ENCODE data around the gene COX8C. TPM values are rescaled to one million over a fixed set of nuclear protein-coding genes. Genes with fewer than 3 reads are reported as not detected.

Gene COX8C
- total RNA-seq, result not detected

- intact Hi-C loops (cut with DNase I), result no loop called here
- 89 to 96% methylated on average over 23 to 60 of the region's 60 CpGs for WGBS, 2 donors
- no peaks in the 10 kb centered on the region for H3K9me3 ChIP-seq
- H3K4me3 ChIP-seq, result no peak within 1 kb of the TSS
- no peak within 1 kb of the TSS for H3K27ac ChIP-seq
- ATAC-seq (no peak), DNase-seq (no peak)
- H3K36me3 ChIP-seq (replicated peaks in 1 of 2; ENCODE audit: insufficient read depth in 1 of 2, low read depth in 2 of 2), result no peaks in the 10 kb centered on the region
- no peaks in the 10 kb centered on the region for H3K27me3 ChIP-seq
- H3K4me1 ChIP-seq, result no peaks in the 10 kb centered on the region
- no peak for TF ChIP-seq POLR2A (IDR thresholded peaks at IDR 0.05)
- no peak for TF ChIP-seq CTCF (IDR thresholded peaks at IDR 0.05)
Measured at GRCh38 chr14:93346926-93347721, at the start of gene COX8C. Gene COX8C, plus strand, starts transcription at chr14:93347182. Its CDS starts 87 bp downstream, at chr14:93347269.

- WGBS, 2 donors, result 88 to 95% methylated on average over 3 of the region's 3 CpGs
- no peak for TF ChIP-seq CTCF (IDR thresholded peaks at IDR 0.05)
- no peak for ATAC-seq
Measured at GRCh38 chr14:93299416-93299815, 47.6 kb upstream of the COX8C start.

GRCh38 chr14:93299866-93300265 is 47.1 kb upstream of the COX8C start:
- 71 to 85% methylated on average over 6 of the region's 6 CpGs for WGBS, 2 donors
- Histone ChIP-seq H3K36me3 (replicated peaks in 1 of 2; ENCODE audit: insufficient read depth in 1 of 2, low read depth in 2 of 2) (no peaks in the 10 kb centered on the region), H3K9me3 (no peaks in the 10 kb centered on the region), H3K27me3 (no peaks in the 10 kb centered on the region), H3K27ac (no peak overlapping the region), H3K4me3 (no peak overlapping the region), H3K4me1 (peaks cover 13% of the 10 kb centered on the region)
- ATAC-seq (no peak), DNase-seq (no peak)
- intact Hi-C loops (cut with DNase I), result no loop called here
- TF ChIP-seq CTCF (IDR thresholded peaks at IDR 0.05) (no peak), POLR2A (IDR thresholded peaks at IDR 0.05) (no peak)

More at GRCh38 chr14:93299416-93299815, 47.6 kb upstream of the COX8C start:
- Histone ChIP-seq H3K9me3 (no peaks in the 10 kb centered on the region), H3K4me1 (peaks cover 13% of the 10 kb centered on the region), H3K27ac (no peak overlapping the region), H3K27me3 (no peaks in the 10 kb centered on the region), H3K4me3 (no peak overlapping the region), H3K36me3 (replicated peaks in 1 of 2; ENCODE audit: insufficient read depth in 1 of 2, low read depth in 2 of 2) (no peaks in the 10 kb centered on the region)
- no peak for DNase-seq
- intact Hi-C loops (cut with DNase I), result no loop called here

- 82 to 89% methylated on average over 6 of the region's 6 CpGs for WGBS, 2 donors
- ATAC-seq, result peak; percentile 33
Measured at GRCh38 chr14:93301821-93302447, 45.0 kb upstream of the COX8C start.

More at GRCh38 chr14:93301821-93302447, 45.0 kb upstream of the COX8C start:
- peak overlapping the region in 1 of 4 donors; percentile 37 for H3K27ac ChIP-seq
- intact Hi-C loops (cut with DNase I), result no loop called here
- no peaks in the 10 kb centered on the region for H3K9me3 ChIP-seq
- no peak overlapping the region for H3K4me3 ChIP-seq
- H3K4me1 ChIP-seq, result peaks cover 13% of the 10 kb centered on the region
- TF ChIP-seq CTCF (IDR thresholded peaks at IDR 0.05) (no peak), POLR2A (IDR thresholded peaks at IDR 0.05) (no peak)
- H3K36me3 ChIP-seq (replicated peaks in 1 of 2; ENCODE audit: insufficient read depth in 1 of 2, low read depth in 2 of 2), result no peaks in the 10 kb centered on the region
- no peaks in the 10 kb centered on the region for H3K27me3 ChIP-seq
- peak in 1 of 4 donors; percentile 23 for DNase-seq
